ENCODE data around the gene BIRC6.

- TF ChIP-seq SP1 (IDR thresholded peaks at IDR 0.05; ENCODE audit: low read depth, low read length) (no peak), EZH2 (IDR thresholded peaks at IDR 0.05; ENCODE audit: low read depth, low read length, severe bottlenecking) (no peak), POU5F1 (IDR thresholded peaks at IDR 0.05; ENCODE audit: low read depth, low read length) (no peak), ATF3 (IDR thresholded peaks at IDR 0.05; ENCODE audit: insufficient read depth, low read depth, low read length) (no peak), USF2 (IDR thresholded peaks at IDR 0.05; ENCODE audit: low read length) (no peak), RAD21 (IDR thresholded peaks at IDR 0.05 in 1 of 2, conservative IDR thresholded peaks at IDR 0.05 in 1 of 2; ENCODE audit: low read depth in 2 of 2, low read length in 2 of 2) (no peak)
Observed at GRCh38 chr2:32376756-32377155, 19.9 kb downstream of the BIRC6 start.

All from H1 (cell line).